ENCODE measurements around the gene CORIN.

Gene CORIN

DNA sequence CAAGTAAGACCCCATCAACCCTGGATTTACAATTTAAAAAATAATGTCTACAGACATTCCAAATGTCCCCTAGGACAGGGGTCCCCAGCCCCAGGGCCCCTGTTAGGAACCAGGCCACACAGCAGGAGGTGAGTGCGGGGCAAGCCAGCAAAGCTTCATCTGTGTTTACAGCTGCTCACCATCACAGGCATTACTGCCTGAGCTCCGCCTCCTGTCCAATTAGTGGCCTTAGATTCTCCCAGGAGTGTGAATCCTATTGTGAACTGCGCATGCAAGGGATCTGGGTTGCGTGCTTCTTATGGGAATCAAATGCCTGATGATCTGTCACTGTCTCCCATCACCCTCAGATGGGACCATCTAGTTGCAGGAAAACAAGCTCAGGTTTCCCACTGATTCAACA, 206.7 kb downstream of the CORIN start:
- H4K20me1 ChIP-seq (ENCODE audit: insufficient read depth, low read length), result no peaks in the 10 kb centered on the region
- no peak overlapping the region for H3K4me3 ChIP-seq (ENCODE audit: low read length)
- H3K4me1 ChIP-seq (ENCODE audit: low read length), result no peaks in the 10 kb centered on the region
- no peaks in the 10 kb centered on the region for H3K36me3 ChIP-seq (replicated peaks; ENCODE audit: low read depth, low read length)
- no peaks in the 10 kb centered on the region for H3K79me2 ChIP-seq (ENCODE audit: low read length)
- H3K27ac ChIP-seq (ENCODE audit: low read length), result no peak overlapping the region
- no peaks in the 10 kb centered on the region for H3K27me3 ChIP-seq (ENCODE audit: low read depth, low read length)
- no peak overlapping the region for H3K9ac ChIP-seq (ENCODE audit: low read length)
- H3K4me2 ChIP-seq (ENCODE audit: low read length), result no peak overlapping the region
- no peak overlapping the region for H2AFZ ChIP-seq (ENCODE audit: low read depth, low read length)
- no peak for TF ChIP-seq EZH2phosphoT487 (IDR thresholded peaks at IDR 0.05; ENCODE audit: low read depth)
- TF ChIP-seq, protein P1, sequence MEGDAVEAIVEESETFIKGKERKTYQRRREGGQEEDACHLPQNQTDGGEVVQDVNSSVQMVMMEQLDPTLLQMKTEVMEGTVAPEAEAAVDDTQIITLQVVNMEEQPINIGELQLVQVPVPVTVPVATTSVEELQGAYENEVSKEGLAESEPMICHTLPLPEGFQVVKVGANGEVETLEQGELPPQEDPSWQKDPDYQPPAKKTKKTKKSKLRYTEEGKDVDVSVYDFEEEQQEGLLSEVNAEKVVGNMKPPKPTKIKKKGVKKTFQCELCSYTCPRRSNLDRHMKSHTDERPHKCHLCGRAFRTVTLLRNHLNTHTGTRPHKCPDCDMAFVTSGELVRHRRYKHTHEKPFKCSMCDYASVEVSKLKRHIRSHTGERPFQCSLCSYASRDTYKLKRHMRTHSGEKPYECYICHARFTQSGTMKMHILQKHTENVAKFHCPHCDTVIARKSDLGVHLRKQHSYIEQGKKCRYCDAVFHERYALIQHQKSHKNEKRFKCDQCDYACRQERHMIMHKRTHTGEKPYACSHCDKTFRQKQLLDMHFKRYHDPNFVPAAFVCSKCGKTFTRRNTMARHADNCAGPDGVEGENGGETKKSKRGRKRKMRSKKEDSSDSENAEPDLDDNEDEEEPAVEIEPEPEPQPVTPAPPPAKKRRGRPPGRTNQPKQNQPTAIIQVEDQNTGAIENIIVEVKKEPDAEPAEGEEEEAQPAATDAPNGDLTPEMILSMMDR (IDR thresholded peaks at IDR 0.05; ENCODE audit: low read depth, low read length), result no peak
- no peaks in the 10 kb centered on the region for H3K9me3 ChIP-seq (ENCODE audit: insufficient read depth, low read length)

DNA sequence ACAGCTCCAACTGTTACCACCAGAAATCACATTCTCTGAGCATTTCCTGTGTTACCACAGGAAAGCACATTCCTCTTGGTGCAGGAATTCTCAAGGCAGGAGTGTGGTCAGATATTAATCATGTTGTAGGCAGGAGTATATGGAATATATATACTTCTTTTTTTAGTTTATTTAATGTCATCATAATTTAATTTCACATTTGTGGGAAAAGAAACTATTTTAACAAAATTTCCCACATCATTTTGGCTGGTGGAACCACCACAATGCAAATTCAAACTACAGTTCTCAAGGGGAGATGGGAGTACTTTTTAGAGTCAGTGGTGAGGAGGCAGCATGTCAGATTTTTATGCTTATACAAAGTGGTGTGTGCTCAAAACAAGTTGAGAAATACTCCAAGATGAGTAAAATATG, 213.8 kb downstream of the CORIN start:
- Histone ChIP-seq H4K20me1 (ENCODE audit: insufficient read depth, low read length) (no peaks in the 10 kb centered on the region), H2AFZ (ENCODE audit: low read depth, low read length) (no peak overlapping the region), H3K27ac (ENCODE audit: low read length) (no peak overlapping the region), H3K9ac (ENCODE audit: low read length) (no peak overlapping the region), H3K27me3 (ENCODE audit: low read depth, low read length) (no peaks in the 10 kb centered on the region), H3K4me2 (ENCODE audit: low read length) (no peak overlapping the region), H3K9me3 (ENCODE audit: insufficient read depth, low read length) (no peaks in the 10 kb centered on the region), H3K79me2 (ENCODE audit: low read length) (no peaks in the 10 kb centered on the region), H3K4me1 (ENCODE audit: low read length) (no peaks in the 10 kb centered on the region), H3K36me3 (replicated peaks; ENCODE audit: low read depth, low read length) (no peaks in the 10 kb centered on the region), H3K4me3 (ENCODE audit: low read length) (no peak overlapping the region)
- TF ChIP-seq, protein P1 (IDR thresholded peaks at IDR 0.05; ENCODE audit: low read depth, low read length), result no peak
- TF ChIP-seq EZH2phosphoT487 (IDR thresholded peaks at IDR 0.05; ENCODE audit: low read depth), result no peak

DNA sequence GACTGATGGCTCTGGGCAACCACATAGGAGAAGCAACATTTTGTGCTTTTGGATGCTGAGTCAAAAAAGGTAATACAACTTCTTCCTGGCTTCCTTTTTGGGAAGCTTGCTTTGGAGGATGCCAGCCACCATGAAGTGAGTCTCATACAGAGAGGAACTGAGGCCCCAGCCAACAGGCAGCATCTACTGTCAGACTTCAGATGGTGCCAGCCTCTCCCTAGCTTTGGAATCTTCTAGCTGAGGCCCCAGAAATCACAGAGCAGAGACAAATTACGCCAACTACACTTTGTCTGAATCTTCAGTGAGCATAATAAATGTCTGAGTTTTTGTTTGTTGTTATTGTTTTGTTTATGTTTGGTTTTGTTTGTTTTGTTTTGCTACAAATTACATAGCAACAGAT, 216.7 kb downstream of the CORIN start:
- no peak overlapping the region for H3K9ac ChIP-seq (ENCODE audit: low read length)
- no peaks in the 10 kb centered on the region for H3K36me3 ChIP-seq (replicated peaks; ENCODE audit: low read depth, low read length)
- H3K9me3 ChIP-seq (ENCODE audit: insufficient read depth, low read length), result no peaks in the 10 kb centered on the region
- H3K27ac ChIP-seq (ENCODE audit: low read length), result no peak overlapping the region
- H3K4me1 ChIP-seq (ENCODE audit: low read length), result peaks cover 17% of the 10 kb centered on the region
- no peaks in the 10 kb centered on the region for H4K20me1 ChIP-seq (ENCODE audit: insufficient read depth, low read length)
- H3K4me2 ChIP-seq (ENCODE audit: low read length), result no peak overlapping the region
- H2AFZ ChIP-seq (ENCODE audit: low read depth, low read length), result no peak overlapping the region
- H3K27me3 ChIP-seq (ENCODE audit: low read depth, low read length), result peaks cover 12% of the 10 kb centered on the region
- H3K79me2 ChIP-seq (ENCODE audit: low read length), result no peaks in the 10 kb centered on the region
- H3K4me3 ChIP-seq (ENCODE audit: low read length), result no peak overlapping the region
- TF ChIP-seq, protein P1 (IDR thresholded peaks at IDR 0.05; ENCODE audit: low read depth, low read length), result no peak
- no peak for TF ChIP-seq EZH2phosphoT487 (IDR thresholded peaks at IDR 0.05; ENCODE audit: low read depth)

DNA sequence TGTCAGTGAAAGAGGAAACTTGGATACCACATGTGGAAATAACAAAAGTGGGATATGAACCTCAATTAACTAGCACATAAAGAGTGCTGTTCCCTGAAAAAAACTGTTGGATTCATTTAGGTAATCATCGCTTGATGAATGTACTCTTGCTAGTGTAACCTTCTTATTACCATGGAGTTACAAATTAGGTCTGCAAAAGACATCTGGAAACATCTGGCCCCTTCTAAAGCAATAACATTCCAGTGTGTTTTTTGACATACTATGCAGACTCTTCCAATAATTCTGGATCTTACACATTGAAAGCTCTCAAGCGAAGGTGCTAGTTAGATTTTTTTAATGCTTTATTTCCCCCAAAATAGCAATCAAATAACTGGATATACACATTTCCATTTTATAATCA, 218.2 kb downstream of the CORIN start:
- no peaks in the 10 kb centered on the region for H3K9me3 ChIP-seq (ENCODE audit: insufficient read depth, low read length)
- no peak overlapping the region for H3K4me3 ChIP-seq (ENCODE audit: low read length)
- no peak overlapping the region for H3K27ac ChIP-seq (ENCODE audit: low read length)
- no peak overlapping the region for H3K4me2 ChIP-seq (ENCODE audit: low read length)
- no peak for TF ChIP-seq EZH2phosphoT487 (IDR thresholded peaks at IDR 0.05; ENCODE audit: low read depth)
- TF ChIP-seq, protein P1 (IDR thresholded peaks at IDR 0.05; ENCODE audit: low read depth, low read length), result no peak
- no peaks in the 10 kb centered on the region for H3K79me2 ChIP-seq (ENCODE audit: low read length)
- H3K36me3 ChIP-seq (replicated peaks; ENCODE audit: low read depth, low read length), result no peaks in the 10 kb centered on the region
- H3K4me1 ChIP-seq (ENCODE audit: low read length), result peaks cover 20% of the 10 kb centered on the region
- H3K27me3 ChIP-seq (ENCODE audit: low read depth, low read length), result peaks cover 23% of the 10 kb centered on the region
- no peak overlapping the region for H2AFZ ChIP-seq (ENCODE audit: low read depth, low read length)
- no peak overlapping the region for H3K9ac ChIP-seq (ENCODE audit: low read length)
- H4K20me1 ChIP-seq (ENCODE audit: insufficient read depth, low read length), result no peaks in the 10 kb centered on the region
